Esophagus squamous epithelium (tissue), 5 donors: ENCODE data around the gene CD248. TPM values are rescaled to one million over a fixed set of nuclear protein-coding genes. Genes with fewer than 3 reads are reported as not detected.

Experiments used
- DNase-seq: peaks from one replicate; lab custom pipeline; 2025; lab: John Stamatoyannopoulos, UW
- H3K27ac ChIP-seq, 4 donors: fragments of 200-600 bp; sonication (generic); one replicate each; pipeline ENCODE4 v1.5.1; 2016 to 2019; ENCODE audit warnings: mild to moderate bottlenecking in 1 of 4
- H3K27me3 ChIP-seq, 4 donors: fragments of 200-600 bp; sonication (generic); 1 replicate in 3 of 4; 2 replicates in 1 of 4; pipeline versions ENCODE4 v1.5.1 to v1.6.0; 2017 to 2021; ENCODE audit warnings: antibody characterized with exemption in 1 of 4
- H3K36me3 ChIP-seq, 3 donors: fragments of 200-600 bp; sonication (generic); one replicate each; pipeline ENCODE4 v1.5.1; 2016 to 2019
- H3K4me1 ChIP-seq, 3 donors: fragments of 200-600 bp; sonication (generic); one replicate each; pipeline ENCODE4 v1.5.1; 2017 to 2019
- H3K4me3 ChIP-seq, 4 donors: fragments of 200-600 bp; sonication (generic); 1 replicate in 3 of 4; 2 replicates in 1 of 4; pipeline ENCODE4 v1.5.1; 2016 to 2019; ENCODE audit warnings: mild to moderate bottlenecking in 2 of 4, moderate library complexity in 1 of 4
- H3K9me3 ChIP-seq, 3 donors: fragments of 200-600 bp; sonication (generic); one replicate each; pipeline ENCODE4 v1.5.1; 2016 to 2019
- CTCF ChIP-seq, 6 experiments: fragments of 450-650 bp in 4 of 6; fragments of 200-600 bp in 2 of 6; sonication (generic) in 2 of 6; IDR thresholded peaks; one replicate each; pipeline ENCODE4 v1.5.1; 2016 to 2019; ENCODE audit warnings: antibody characterized with exemption in 6 of 6, mild to moderate bottlenecking in 4 of 6, moderate library complexity in 4 of 6
- POLR2A ChIP-seq, 4 donors: fragments of 450-650 bp; IDR thresholded peaks; one replicate each; pipeline ENCODE4 v1.6.1; 2017; ENCODE audit warnings: antibody characterized with exemption in 4 of 4, mild to moderate bottlenecking in 4 of 4, moderate library complexity in 3 of 4
- WGBS, 2 donors: methylation state at CpG; one replicate each; pipeline ENCODE4 v1.1.5; 2018; 5-methylcytosine and 5-hydroxymethylcytosine counted together
- intact Hi-C: fragments of 100-400 bp; cut with DNase I; formaldehyde crosslinking; loops from one replicate; pipeline ENCODE4 v1.15.0; 2022
- total RNA-seq, 4 donors: library from RNA; depleted of rRNA; stranded (reverse); fragments of >200 nt; gene quantifications; one replicate each; pipeline ENCODE4 v1.1.0, GENCODE V29; 2016
- donor health status: DM: yes; HTN: yes; CAD: no.

CD248 gene
- 10 to 100 TPM in 1 of 4 donors, 1 to 10 TPM in 3; 1.9 to 13.2 (median 6.1) TPM for total RNA-seq

GRCh38 chr11:66316849-66317251 is at the start of gene CD248:
TSS of gene CD248 (minus strand) at chr11:66317044. CDS start at chr11:66317027, 17 bp downstream.
- Histone ChIP-seq H3K9me3 (no peaks in the 10 kb centered on the region), H3K36me3 (no peaks in the 10 kb centered on the region), H3K4me3 (peak within 1 kb of the TSS; percentile 21 to 68 (median 60)), H3K27me3 (peaks cover 0 to 32% (median 0%) of the 10 kb centered on the region in 4 donors), H3K27ac (peak within 1 kb of the TSS; percentile 61 to 92 (median 89)), H3K4me1 (peaks cover 44 to 81% (median 56%) of the 10 kb centered on the region in 3 donors)
- DNase-seq, result no peak
- intact Hi-C loops, result no loop called here
- TF ChIP-seq CTCF (IDR thresholded peaks at IDR 0.05), result no peak
- peak in 1 of 4 donors; percentile 50 for TF ChIP-seq POLR2A (IDR thresholded peaks at IDR 0.05)
- WGBS, 2 donors, result no CpG with 5 or more reads among the region's 29 CpGs

- peaks cover 0 to 9% (median 0%) of the 10 kb centered on the region in 3 donors for H3K36me3 ChIP-seq
- DNase-seq, result no peak
- H3K27me3 ChIP-seq, result no peaks in the 10 kb centered on the region
- WGBS, 2 donors, result 49 to 51% methylated on average over 3 to 5 of the region's 14 CpGs
- no peak overlapping the region for H3K4me3 ChIP-seq
- no peak overlapping the region for H3K27ac ChIP-seq
- H3K9me3 ChIP-seq, result no peaks in the 10 kb centered on the region
- H3K4me1 ChIP-seq, result peaks cover 0 to 19% (median 3%) of the 10 kb centered on the region in 3 donors
- TF ChIP-seq CTCF (IDR thresholded peaks at IDR 0.05), result no peak
- TF ChIP-seq POLR2A (IDR thresholded peaks at IDR 0.05), result no peak
- intact Hi-C loops, result no loop called here
Measured at GRCh38 chr11:66365711-66366619, 49.1 kb upstream of the CD248 start.

DNA sequence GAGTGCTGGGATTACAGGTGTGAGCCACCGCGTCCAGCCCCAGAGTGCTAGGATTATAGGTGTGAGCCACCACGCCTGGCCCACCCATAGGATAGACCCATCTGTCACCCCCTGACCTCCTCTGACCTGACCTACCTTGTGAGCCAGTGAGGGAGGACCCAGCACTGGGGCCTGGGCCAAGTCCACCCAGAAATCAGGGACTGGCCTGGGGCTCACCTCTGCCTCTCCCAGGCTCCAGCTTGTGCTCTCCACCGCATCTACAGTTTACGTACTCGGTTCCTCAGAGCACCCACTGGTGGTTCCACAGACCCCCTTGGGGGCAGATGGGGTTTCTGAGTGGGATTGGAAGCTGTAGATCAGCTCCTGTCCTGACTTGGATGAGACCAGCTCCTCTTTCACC is 48.3 kb upstream of the CD248 start:
- Histone ChIP-seq H3K27ac (no peak overlapping the region), H3K27me3 (no peaks in the 10 kb centered on the region), H3K4me3 (no peak overlapping the region), H3K4me1 (peaks cover 0 to 11% (median 0%) of the 10 kb centered on the region in 3 donors), H3K36me3 (peaks cover 0 to 9% (median 0%) of the 10 kb centered on the region in 3 donors), H3K9me3 (no peaks in the 10 kb centered on the region)
- 100% methylated on average over 3 to 4 of the region's 6 CpGs for WGBS, 2 donors
- DNase-seq, result no peak
- intact Hi-C loops, result no loop called here
- no peak for TF ChIP-seq POLR2A (IDR thresholded peaks at IDR 0.05)
- TF ChIP-seq CTCF (IDR thresholded peaks at IDR 0.05), result no peak

GRCh38 chr11:66363805-66364535 is 47.1 kb upstream of the CD248 start:
- Histone ChIP-seq H3K9me3 (no peaks in the 10 kb centered on the region), H3K27ac (no peak overlapping the region), H3K4me1 (no peaks in the 10 kb centered on the region), H3K4me3 (no peak overlapping the region), H3K36me3 (peaks cover 0 to 7% (median 0%) of the 10 kb centered on the region in 3 donors), H3K27me3 (no peaks in the 10 kb centered on the region)
- no peak for DNase-seq
- intact Hi-C loops, result no loop called here
- 79 to 82% methylated on average over 6 to 9 of the region's 15 CpGs for WGBS, 2 donors
- TF ChIP-seq POLR2A (IDR thresholded peaks at IDR 0.05), result no peak
- TF ChIP-seq CTCF (IDR thresholded peaks at IDR 0.05), result peak in 5 of 6 experiments; percentile 27 to 58 (median 41)
